ENCODE measurements around the gene MYRIP. TPM values are rescaled to one million over a fixed set of nuclear protein-coding genes. Genes with fewer than 3 reads are reported as not detected.
"Not testable (repeated sequence)": the region's sequence is repeated elsewhere in the genome, so short reads cannot be mapped to it uniquely, and the experiment has no call there.

Gene MYRIP
- total and polyA plus RNA-seq, 4 donors, result 0.98 to 11.7 (median 6.8) TPM

GRCh38 chr3:40073310-40074007 is 264.1 kb downstream of the MYRIP start:
- no peak for DNase-seq (ENCODE audit: low spot score)
- Histone ChIP-seq H3K27ac (ENCODE audit: low read depth in 1 of 2, low read length in 2 of 2) (no peak overlapping the region), H3K9ac (ENCODE audit: low read depth in 1 of 2, low read length in 2 of 2) (no peak overlapping the region), H3K36me3 (ENCODE audit: control insufficient read depth in 4 of 4, insufficient read depth in 3 of 4, low read depth in 1 of 4, low read length in 3 of 4) (no peaks in the 10 kb centered on the region), H3K27me3 (ENCODE audit: control insufficient read depth in 4 of 4, insufficient read depth in 4 of 4, low read length in 3 of 4) (no peaks in the 10 kb centered on the region), H3K4me3 (ENCODE audit: low read depth in 1 of 3, low read length in 3 of 3) (no peak overlapping the region), H3K9me3 (ENCODE audit: control insufficient read depth in 4 of 4, low read length in 3 of 4) (no peaks in the 10 kb centered on the region), H3K4me1 (ENCODE audit: control insufficient read depth in 4 of 4, insufficient read depth in 4 of 4, low read length in 3 of 4) (no peaks in the 10 kb centered on the region)
- WGBS, result 84% methylated on average over 11 of the region's 11 CpGs
- no peak for TF ChIP-seq EGR1 (IDR thresholded peaks at IDR 0.05; ENCODE audit: low read depth in 2 of 2)
- TF ChIP-seq HNF4A (conservative IDR thresholded peaks at IDR 0.05), result no peak
- TF ChIP-seq ZBTB33 (IDR thresholded peaks at IDR 0.05), result no peak
- TF ChIP-seq RAD21 (IDR thresholded peaks at IDR 0.05), result peak in 1 of 2 donors; percentile 19
- TF ChIP-seq YY1 (IDR thresholded peaks at IDR 0.05), result no peak

GRCh38 chr3:40077139-40077538 is 267.7 kb downstream of the MYRIP start:
- not testable (repeated sequence) for DNase-seq (ENCODE audit: low spot score)

DNA sequence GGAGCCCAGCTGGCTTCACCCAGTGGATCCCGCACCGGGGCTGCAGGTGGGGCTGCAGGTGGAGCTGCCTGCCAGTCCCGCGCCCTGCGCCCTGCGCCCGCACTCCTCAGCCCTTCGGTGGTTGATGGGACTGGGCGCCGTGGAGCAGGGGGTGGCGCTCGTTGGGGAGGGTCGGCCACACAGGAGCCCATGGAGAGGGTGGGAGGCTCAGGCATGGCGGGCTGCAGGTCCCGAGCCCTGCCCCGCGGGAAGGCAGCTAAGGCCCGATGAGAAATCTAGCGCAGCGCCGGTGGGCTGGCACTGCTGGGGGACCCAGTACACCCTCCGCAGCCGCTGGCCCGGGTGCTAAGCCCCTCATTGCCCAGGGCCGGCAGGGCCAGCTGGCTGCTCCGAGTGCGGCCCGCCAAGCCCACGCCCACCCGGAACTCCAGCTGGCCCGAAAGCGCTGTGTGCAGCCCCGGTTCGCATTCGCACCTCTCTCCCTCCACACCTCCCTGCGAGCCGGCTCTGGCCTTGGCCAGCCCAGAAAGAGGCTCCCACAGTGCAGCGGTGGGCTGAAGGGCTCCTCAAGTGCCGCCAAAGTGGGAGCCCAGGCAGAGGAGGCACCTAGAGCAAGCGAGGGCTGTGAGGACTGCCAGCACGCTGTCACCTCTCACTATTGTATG is 268.6 kb downstream of the MYRIP start:
- DNase-seq (ENCODE audit: low spot score); H3K36me3 ChIP-seq (ENCODE audit: control insufficient read depth in 4 of 4, insufficient read depth in 3 of 4, low read depth in 1 of 4, low read length in 3 of 4): not testable (repeated sequence)
- 98% methylated on average over 41 of the region's 41 CpGs for WGBS

More at GRCh38 chr3:40077139-40077538, 267.7 kb downstream of the MYRIP start:
- not testable (repeated sequence) for H3K9ac ChIP-seq (ENCODE audit: low read depth in 1 of 2, low read length in 2 of 2); H3K9me3 ChIP-seq (ENCODE audit: control insufficient read depth in 4 of 4, low read length in 3 of 4); H3K36me3 ChIP-seq (ENCODE audit: control insufficient read depth in 4 of 4, insufficient read depth in 3 of 4, low read depth in 1 of 4, low read length in 3 of 4); H3K27me3 ChIP-seq (ENCODE audit: control insufficient read depth in 4 of 4, insufficient read depth in 4 of 4, low read length in 3 of 4); H3K27ac ChIP-seq (ENCODE audit: low read depth in 1 of 2, low read length in 2 of 2); H3K4me1 ChIP-seq (ENCODE audit: control insufficient read depth in 4 of 4, insufficient read depth in 4 of 4, low read length in 3 of 4); H3K4me3 ChIP-seq (ENCODE audit: low read depth in 1 of 3, low read length in 3 of 3)
- WGBS, result 92% methylated on average over 6 of the region's 6 CpGs

DNA sequence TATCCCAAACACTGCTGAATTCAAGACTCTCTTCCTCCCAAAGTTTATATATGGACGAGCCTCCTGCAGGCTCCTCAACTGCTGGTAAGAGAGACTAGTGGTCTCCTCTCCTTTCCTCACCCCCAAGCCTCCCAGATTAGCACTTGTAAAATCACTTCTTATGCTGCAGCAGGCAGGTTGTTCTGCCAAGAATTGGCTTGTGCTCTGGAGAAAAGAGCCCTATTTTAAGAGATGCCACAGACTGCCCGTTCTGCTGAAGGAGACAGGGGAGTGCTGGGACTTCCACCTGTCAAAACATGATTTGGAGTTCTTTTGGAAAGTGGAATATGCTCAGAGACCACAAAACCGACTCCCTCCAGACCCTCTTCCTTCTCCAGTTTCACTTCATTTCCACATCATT is 269.2 kb downstream of the MYRIP start:
- Histone ChIP-seq H3K27ac (ENCODE audit: low read depth in 1 of 2, low read length in 2 of 2) (no peak overlapping the region), H3K27me3 (ENCODE audit: control insufficient read depth in 4 of 4, insufficient read depth in 4 of 4, low read length in 3 of 4) (no peaks in the 10 kb centered on the region), H3K4me3 (ENCODE audit: low read depth in 1 of 3, low read length in 3 of 3) (no peak overlapping the region), H3K9ac (ENCODE audit: low read depth in 1 of 2, low read length in 2 of 2) (no peak overlapping the region), H3K36me3 (ENCODE audit: control insufficient read depth in 4 of 4, insufficient read depth in 3 of 4, low read depth in 1 of 4, low read length in 3 of 4) (no peaks in the 10 kb centered on the region), H3K4me1 (ENCODE audit: control insufficient read depth in 4 of 4, insufficient read depth in 4 of 4, low read length in 3 of 4) (peaks cover 0 to 7% (median 0%) of the 10 kb centered on the region in 4 donors), H3K9me3 (ENCODE audit: control insufficient read depth in 4 of 4, low read length in 3 of 4) (no peaks in the 10 kb centered on the region)
- no peak for DNase-seq (ENCODE audit: low spot score)
- WGBS, result 88% methylated on average over 3 of the region's 3 CpGs
- TF ChIP-seq GABPA (IDR thresholded peaks at IDR 0.05 in 1 of 2, conservative IDR thresholded peaks at IDR 0.05 in 1 of 2), result no peak
- TF ChIP-seq JUND (IDR thresholded peaks at IDR 0.05), result no peak
- TF ChIP-seq SP1 (IDR thresholded peaks at IDR 0.05), result no peak
- TF ChIP-seq REST (IDR thresholded peaks at IDR 0.05), result no peak
- no peak for TF ChIP-seq CTCF (IDR thresholded peaks at IDR 0.05; ENCODE audit: low read depth, low read length, missing input control)
- TF ChIP-seq TAF1 (conservative IDR thresholded peaks at IDR 0.05), result no peak
- TF ChIP-seq RXRA (IDR thresholded peaks at IDR 0.05), result no peak
- TF ChIP-seq YY1 (IDR thresholded peaks at IDR 0.05), result no peak
- no peak for TF ChIP-seq NR2F2 (IDR thresholded peaks at IDR 0.05)
- no peak for TF ChIP-seq HNF4A (conservative IDR thresholded peaks at IDR 0.05)
- no peak for TF ChIP-seq HNF4G (IDR thresholded peaks at IDR 0.05)
- no peak for TF ChIP-seq RAD21 (IDR thresholded peaks at IDR 0.05)
- no peak for TF ChIP-seq FOXA2 (IDR thresholded peaks at IDR 0.05)

More for the DNA sequence above, 268.6 kb downstream of the MYRIP start:
- H3K9ac ChIP-seq (ENCODE audit: low read depth in 1 of 2, low read length in 2 of 2); H3K4me3 ChIP-seq (ENCODE audit: low read depth in 1 of 3, low read length in 3 of 3); H3K9me3 ChIP-seq (ENCODE audit: control insufficient read depth in 4 of 4, low read length in 3 of 4); H3K27me3 ChIP-seq (ENCODE audit: control insufficient read depth in 4 of 4, insufficient read depth in 4 of 4, low read length in 3 of 4); H3K27ac ChIP-seq (ENCODE audit: low read depth in 1 of 2, low read length in 2 of 2); H3K4me1 ChIP-seq (ENCODE audit: control insufficient read depth in 4 of 4, insufficient read depth in 4 of 4, low read length in 3 of 4): not testable (repeated sequence)

Data from liver (tissue), 9 donors.